Esophagus squamous epithelium (tissue), 4 donors: ENCODE measurements around the gene TEDDM1.

Experiments used
- CTCF ChIP-seq, 6 experiments: fragments of 450-650 bp in 4 of 6; fragments of 200-600 bp in 2 of 6; sonication (generic) in 2 of 6; IDR thresholded peaks; one replicate each; pipeline ENCODE4 v1.5.1; 2016 to 2019; ENCODE audit warnings: antibody characterized with exemption in 6 of 6, mild to moderate bottlenecking in 4 of 6, moderate library complexity in 4 of 6
- POLR2A ChIP-seq, 4 donors: fragments of 450-650 bp; IDR thresholded peaks; one replicate each; pipeline ENCODE4 v1.6.1; 2017; ENCODE audit warnings: antibody characterized with exemption in 4 of 4, mild to moderate bottlenecking in 4 of 4, moderate library complexity in 3 of 4

- TF ChIP-seq CTCF (IDR thresholded peaks at IDR 0.05) = no peak
- no peak for TF ChIP-seq POLR2A (IDR thresholded peaks at IDR 0.05)
Measured at GRCh38 chr1:182442333-182442732, 41.9 kb upstream of the TEDDM1 start.
